Hepatocyte (in vitro differentiated cells): Measurements from ENCODE around the gene DUSP8. TPM values are rescaled to one million over a fixed set of nuclear protein-coding genes. Genes with fewer than 3 reads are reported as not detected.

Source experiments
- DNase-seq: peaks from one replicate; pipeline ENCODE4 v3.0.0-alpha.2; 2016; ENCODE audit warnings: low spot score
- H2AFZ ChIP-seq: fragments of 200-600 bp; sonication (generic); 2 replicates; pipeline ENCODE4 v1.6.0; 2016; ENCODE audit warnings: antibody characterized with exemption, mild to moderate bottlenecking
- H3K27ac ChIP-seq: fragments of 200-600 bp; sonication (generic); 2 replicates; pipeline ENCODE4 v1.5.1; 2016; ENCODE audit warnings: mild to moderate bottlenecking
- H3K27me3 ChIP-seq: fragments of 200-600 bp; sonication (generic); 2 replicates; pipeline ENCODE4 v1.6.1; 2016
- H3K36me3 ChIP-seq: fragments of 200-600 bp; sonication (generic); replicated peaks from 2 replicates; pipeline ENCODE4 v1.5.1; 2016; ENCODE audit warnings: low read depth; ENCODE audit not compliant: insufficient read depth
- H3K4me1 ChIP-seq: fragments of 200-600 bp; sonication (generic); 2 replicates; pipeline ENCODE4 v1.5.1; 2016; ENCODE audit warnings: mild to moderate bottlenecking, moderate library complexity; ENCODE audit not compliant: insufficient read depth
- H3K4me2 ChIP-seq: fragments of 200-600 bp; sonication (generic); 2 replicates; pipeline ENCODE4 v1.6.0; 2016
- H3K4me3 ChIP-seq: fragments of 200-600 bp; sonication (generic); 2 replicates; pipeline ENCODE4 v1.5.1; 2016; ENCODE audit warnings: mild to moderate bottlenecking
- H3K79me2 ChIP-seq: fragments of 200-600 bp; sonication (generic); 2 replicates; pipeline ENCODE4 v1.6.0; 2017; ENCODE audit warnings: mild to moderate bottlenecking
- H3K9me2 ChIP-seq: fragments of 200-600 bp; sonication (generic); replicated peaks from 2 replicates; pipeline ENCODE4 v1.6.0; 2017; ENCODE audit warnings: mild to moderate bottlenecking; ENCODE audit not compliant: insufficient read depth
- H3K9me3 ChIP-seq: fragments of 200-600 bp; sonication (generic); 2 replicates; pipeline ENCODE4 v1.5.1; 2016; ENCODE audit warnings: low read depth, mild to moderate bottlenecking
- H4K20me1 ChIP-seq: fragments of 200-600 bp; sonication (generic); 2 replicates; pipeline ENCODE4 v1.6.0; 2016; ENCODE audit warnings: mild to moderate bottlenecking; ENCODE audit not compliant: insufficient read depth, poor library complexity, severe bottlenecking
- CTCF ChIP-seq: fragments of 200-600 bp; sonication (generic); IDR thresholded peaks from 2 replicates; pipeline ENCODE4 v1.5.1; 2016; ENCODE audit warnings: antibody characterized with exemption, mild to moderate bottlenecking; ENCODE audit not compliant: poor library complexity
- EZH2 ChIP-seq: fragments of 200-600 bp; sonication (generic); IDR thresholded peaks from 2 replicates; pipeline ENCODE4 v1.6.1; 2016; ENCODE audit warnings: antibody characterized with exemption, mild to moderate bottlenecking, borderline replicate concordance
- EZH2phosphoT487 ChIP-seq: fragments of 200-600 bp; sonication (generic); IDR thresholded peaks from one replicate; pipeline ENCODE4 v1.6.1; 2018; ENCODE audit warnings: antibody characterized with exemption, mild to moderate bottlenecking, low read depth, moderate library complexity; ENCODE audit not compliant: unreplicated experiment, severe bottlenecking
- WGBS: methylation state at CpG from one replicate; pipeline ENCODE4 v1.1.6; 2016; ENCODE audit warnings: low lambda C conversion rate; ENCODE audit errors: missing lambda C conversion rate; 5-methylcytosine and 5-hydroxymethylcytosine counted together
- polyA plus RNA-seq: library from polyadenylated mRNA; unstranded; fragments of >200 nt; fragmentation: Nextera tagmentation; extraction: Ambion mirVana; gene quantifications from 2 replicates; pipeline ENCODE4 v1.2.1, GENCODE V29; 2016
- total RNA-seq: library from RNA; depleted of rRNA; stranded (reverse); fragments of >200 nt; gene quantifications from 2 replicates; pipeline ENCODE4 v1.2.3, GENCODE V29; 2014

DUSP8 gene
- total and polyA plus RNA-seq, 2 experiments from 2014 or later: 8.0 to 17.7 TPM

GRCh38 chr11:1529774-1530173, 42.3 kb downstream of the DUSP8 start:
- Histone ChIP-seq H3K27ac (no peak overlapping the region), H3K4me2 (no peak overlapping the region), H3K9me2 (no peaks in the 10 kb centered on the region), H3K27me3 (no peaks in the 10 kb centered on the region), H3K36me3 (no peaks in the 10 kb centered on the region), H3K4me3 (no peak overlapping the region), H2AFZ (no peak overlapping the region), H3K4me1 (no peaks in the 10 kb centered on the region), H3K79me2 (peaks cover 83% of the 10 kb centered on the region), H4K20me1 (peaks cover 90% of the 10 kb centered on the region), H3K9me3 (no peaks in the 10 kb centered on the region)
- TF ChIP-seq EZH2: no peak
- no peak for TF ChIP-seq EZH2phosphoT487
- no peak for TF ChIP-seq CTCF
- 89% methylated on average over 5 of the region's 5 CpGs for WGBS
- DNase-seq: no peak

- Histone ChIP-seq H3K27me3 (no peaks in the 10 kb centered on the region), H3K4me2 (no peak overlapping the region), H3K9me2 (no peaks in the 10 kb centered on the region), H3K79me2 (peaks cover 83% of the 10 kb centered on the region), H3K4me1 (no peaks in the 10 kb centered on the region), H3K36me3 (no peaks in the 10 kb centered on the region), H3K9me3 (no peaks in the 10 kb centered on the region), H3K27ac (no peak overlapping the region), H2AFZ (no peak overlapping the region), H4K20me1 (peaks cover 90% of the 10 kb centered on the region), H3K4me3 (no peak overlapping the region)
- WGBS: 97% methylated on average over 17 of the region's 17 CpGs
- DNase-seq: no peak
- TF ChIP-seq EZH2phosphoT487 (no peak), EZH2 (no peak), CTCF (no peak)
These were observed 42.8 kb downstream of the DUSP8 start for GRCh38 chr11:1529286-1529685.

GRCh38 chr11:1528710-1529109, 43.4 kb downstream of the DUSP8 start:
- peaks cover 95% of the 10 kb centered on the region for H4K20me1 ChIP-seq
- no peak overlapping the region for H3K27ac ChIP-seq
- no peaks in the 10 kb centered on the region for H3K4me1 ChIP-seq

More at GRCh38 chr11:1528710-1529109, 43.4 kb downstream of the DUSP8 start:
- TF ChIP-seq EZH2phosphoT487 (no peak), EZH2 (no peak), CTCF (no peak)
- DNase-seq: no peak
- 90% methylated on average over 10 of the region's 10 CpGs for WGBS
- peaks cover 79% of the 10 kb centered on the region for H3K79me2 ChIP-seq
- no peak overlapping the region for H2AFZ ChIP-seq
- H3K9me3 ChIP-seq: no peaks in the 10 kb centered on the region
- no peaks in the 10 kb centered on the region for H3K36me3 ChIP-seq
- no peak overlapping the region for H3K4me3 ChIP-seq
- H3K4me2 ChIP-seq: no peak overlapping the region
- H3K9me2 ChIP-seq: no peaks in the 10 kb centered on the region
- no peaks in the 10 kb centered on the region for H3K27me3 ChIP-seq
